Panc1 (cell line): ENCODE results near the gene NUP98. TPM values are rescaled to one million over a fixed set of nuclear protein-coding genes. Genes with fewer than 3 reads are reported as not detected.

Source experiments
- ATAC-seq: fragments of 200-7000 bp; cut with Tn5 transposase; 2 replicates; pipeline ENCODE4 v1.9.1; 2020; ENCODE audit warnings: mild to moderate bottlenecking, moderate library complexity
- BruUV-seq: library from RNA; stranded (reverse); fragments of 400-500 nt; replicated peaks from 2 replicates; lab custom pipeline; 2021; lab: Mats Ljungman, UMichigan
- CTCF ChIA-PET: fragments of 300-600 bp; sonication (Branson Sonifier 250); formaldehyde crosslinking; loops from one replicate; lab custom pipeline; 2022; ENCODE audit warnings: antibody characterized with exemption; lab: Charles Lee
- POLR2A ChIA-PET: fragments of 300-600 bp; sonication (Branson Sonifier 250); formaldehyde crosslinking; loops from one replicate; lab custom pipeline; 2022; ENCODE audit warnings: antibody characterized with exemption; lab: Charles Lee
- DNase-seq: peaks from one replicate; pipeline ENCODE4 v3.0.0-alpha.2; 2010; ENCODE audit warnings: low read depth, low spot score
- H3K27ac ChIP-seq: 2 replicates; pipeline ENCODE4 v1.5.1; 2011; ENCODE audit warnings: mild to moderate bottlenecking, low read length, inconsistent platforms
- H3K27me3 ChIP-seq: fragments of 200-500 bp; sonication (Bioruptor generic); 2 replicates; pipeline ENCODE4 v1.6.0; 2014; ENCODE audit warnings: low read length, inconsistent platforms; ENCODE audit not compliant: control insufficient read depth, insufficient read depth
- H3K36me3 ChIP-seq: fragments of 200-500 bp; sonication (Bioruptor generic); 2 replicates; pipeline ENCODE4 v1.5.1; 2014; ENCODE audit warnings: inconsistent platforms, mild to moderate bottlenecking, low read length, moderate library complexity; ENCODE audit not compliant: control insufficient read depth, insufficient read depth
- H3K4me1 ChIP-seq: 2 replicates; pipeline ENCODE4 v1.5.1; 2011; ENCODE audit warnings: inconsistent platforms, mild to moderate bottlenecking, low read length, moderate library complexity; ENCODE audit not compliant: control insufficient read depth, insufficient read depth
- H3K4me3 ChIP-seq, 2 experiments: 2 replicates each; pipeline ENCODE4 v1.5.1; 2011 to 2012; ENCODE audit warnings: low read depth in 2 of 2, low read length in 2 of 2, mild to moderate bottlenecking in 2 of 2, inconsistent platforms in 1 of 2, moderate library complexity in 1 of 2
- H3K9me3 ChIP-seq: fragments of 200-500 bp; sonication (Bioruptor generic); 2 replicates; pipeline ENCODE4 v1.5.1; 2014; ENCODE audit warnings: low read depth, mild to moderate bottlenecking, inconsistent platforms, low read length, moderate library complexity; ENCODE audit not compliant: control insufficient read depth, insufficient read depth
- POLR2AphosphoS5 ChIP-seq: IDR thresholded peaks from 2 replicates; pipeline ENCODE4 v1.6.1; 2012; ENCODE audit warnings: mild to moderate bottlenecking, low read depth, low read length, moderate library complexity
- SIN3A ChIP-seq: IDR thresholded peaks from 2 replicates; pipeline ENCODE4 v1.6.1; 2012; ENCODE audit warnings: low read depth, mild to moderate bottlenecking, low read length, moderate library complexity, borderline replicate concordance; ENCODE audit not compliant: insufficient read depth
- TCF7L2 ChIP-seq: IDR thresholded peaks from 2 replicates; pipeline ENCODE4 v1.6.1; 2011; ENCODE audit warnings: mild to moderate bottlenecking, low read depth, low read length, inconsistent platforms
- in situ Hi-C: cut with HindIII; loops from 2 replicates; pipeline ENCODE4 v1.10.0; 2016; ENCODE audit warnings: low sequenced_read_pairs, low pct_unique_long_range_greater_than_20kb
- intact Hi-C: fragments of 100-400 bp; cut with micrococcal nuclease; formaldehyde crosslinking; loops from one replicate; pipeline ENCODE4 v1.10.0; 2022; ENCODE audit not compliant: unreplicated experiment
- total RNA-seq: library from RNA; stranded (reverse); gene quantifications from one replicate; pipeline ENCODE4 v1.2.1, GENCODE V29; 2021; ENCODE audit not compliant: unreplicated experiment
- TF ChIP-seq, protein P1 (sequence below): fragments of 450-650 bp; IDR thresholded peaks from 2 replicates; pipeline ENCODE4 v1.5.1; 2017; ENCODE audit warnings: mild to moderate bottlenecking
- TF ChIP-seq, protein P2 (sequence below), 2 experiments: IDR thresholded peaks; 2 replicates each; pipeline ENCODE4 v1.6.1; 2011 to 2012; ENCODE audit warnings: low read depth in 2 of 2, control low read depth in 1 of 2, low read length in 1 of 2, mild to moderate bottlenecking in 1 of 2, moderate library complexity in 1 of 2; ENCODE audit not compliant: insufficient read depth in 1 of 2

Gene NUP98
- total RNA-seq, 1 experiment from 2014 or later, result 244 TPM

DNA sequence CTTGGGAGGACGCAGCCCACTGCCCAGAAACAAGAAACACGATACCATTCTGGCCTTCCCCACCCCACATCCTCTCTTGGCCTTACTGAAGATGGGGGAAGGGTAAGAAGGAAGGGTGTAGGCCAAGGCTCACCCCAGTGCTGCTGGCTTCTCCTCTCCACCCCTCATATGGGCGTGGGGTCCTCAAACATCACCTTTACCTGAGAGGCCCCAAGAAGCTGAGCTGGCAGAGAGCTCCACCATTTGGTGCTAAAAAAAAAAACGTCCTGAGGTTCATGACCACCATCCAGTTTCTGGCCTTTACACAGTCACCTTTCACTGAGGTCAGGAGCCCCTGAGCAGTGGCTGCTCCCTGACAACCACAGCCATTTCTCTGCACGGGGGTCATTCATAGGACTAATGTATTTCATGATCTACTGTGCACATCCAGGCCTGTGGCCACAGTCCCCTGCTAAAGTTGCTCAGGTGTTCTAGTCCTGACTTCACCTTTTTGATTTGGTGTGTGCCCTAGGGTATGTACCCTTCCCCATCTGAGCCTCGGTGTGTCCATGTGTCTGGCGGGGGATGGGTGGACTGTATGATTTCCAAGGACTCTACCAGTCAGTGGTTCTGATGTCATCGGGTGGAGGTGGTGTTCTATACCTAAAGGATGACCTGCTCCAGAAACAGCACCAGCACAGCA, 28.3 kb upstream of the NUP98 start:
- BruUV-seq, result no TSS peak
- Histone ChIP-seq H3K27me3 (no peaks in the 10 kb centered on the region), H3K27ac (no peak overlapping the region), H3K9me3 (no peaks in the 10 kb centered on the region), H3K4me3 (no peak overlapping the region), H3K36me3 (no peaks in the 10 kb centered on the region; the same call in none of the 2 replicates), H3K4me1 (0 out of 2 replicates have a peak, but pooled peaks cover 3% of the 10 kb centered on the region)
- ATAC-seq, result peak; percentile 4
- POLR2A ChIA-PET, result interaction anchor here (0.6 kb wide), 1 partner anchor 868 kb away, joined by 3 read pairs; no protein-coding TSS in a partner anchor
- TF ChIP-seq, protein P1, sequence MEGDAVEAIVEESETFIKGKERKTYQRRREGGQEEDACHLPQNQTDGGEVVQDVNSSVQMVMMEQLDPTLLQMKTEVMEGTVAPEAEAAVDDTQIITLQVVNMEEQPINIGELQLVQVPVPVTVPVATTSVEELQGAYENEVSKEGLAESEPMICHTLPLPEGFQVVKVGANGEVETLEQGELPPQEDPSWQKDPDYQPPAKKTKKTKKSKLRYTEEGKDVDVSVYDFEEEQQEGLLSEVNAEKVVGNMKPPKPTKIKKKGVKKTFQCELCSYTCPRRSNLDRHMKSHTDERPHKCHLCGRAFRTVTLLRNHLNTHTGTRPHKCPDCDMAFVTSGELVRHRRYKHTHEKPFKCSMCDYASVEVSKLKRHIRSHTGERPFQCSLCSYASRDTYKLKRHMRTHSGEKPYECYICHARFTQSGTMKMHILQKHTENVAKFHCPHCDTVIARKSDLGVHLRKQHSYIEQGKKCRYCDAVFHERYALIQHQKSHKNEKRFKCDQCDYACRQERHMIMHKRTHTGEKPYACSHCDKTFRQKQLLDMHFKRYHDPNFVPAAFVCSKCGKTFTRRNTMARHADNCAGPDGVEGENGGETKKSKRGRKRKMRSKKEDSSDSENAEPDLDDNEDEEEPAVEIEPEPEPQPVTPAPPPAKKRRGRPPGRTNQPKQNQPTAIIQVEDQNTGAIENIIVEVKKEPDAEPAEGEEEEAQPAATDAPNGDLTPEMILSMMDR, result no peak
- TF ChIP-seq POLR2AphosphoS5, result peak; percentile 81
- 0 out of 2 replicates have a peak, but pooled peaks have one; percentile 37 for TF ChIP-seq SIN3A
- DNase-seq, result no peak
- intact Hi-C loops (no loop called here), in situ Hi-C loops (no loop called here)
- CTCF ChIA-PET, result interaction anchor here (0.5 to 1.0 kb wide), 4 partner anchors 9 to 161 kb away, joined by 3 to 5 read pairs (median 4); no protein-coding TSS in a partner anchor

DNA sequence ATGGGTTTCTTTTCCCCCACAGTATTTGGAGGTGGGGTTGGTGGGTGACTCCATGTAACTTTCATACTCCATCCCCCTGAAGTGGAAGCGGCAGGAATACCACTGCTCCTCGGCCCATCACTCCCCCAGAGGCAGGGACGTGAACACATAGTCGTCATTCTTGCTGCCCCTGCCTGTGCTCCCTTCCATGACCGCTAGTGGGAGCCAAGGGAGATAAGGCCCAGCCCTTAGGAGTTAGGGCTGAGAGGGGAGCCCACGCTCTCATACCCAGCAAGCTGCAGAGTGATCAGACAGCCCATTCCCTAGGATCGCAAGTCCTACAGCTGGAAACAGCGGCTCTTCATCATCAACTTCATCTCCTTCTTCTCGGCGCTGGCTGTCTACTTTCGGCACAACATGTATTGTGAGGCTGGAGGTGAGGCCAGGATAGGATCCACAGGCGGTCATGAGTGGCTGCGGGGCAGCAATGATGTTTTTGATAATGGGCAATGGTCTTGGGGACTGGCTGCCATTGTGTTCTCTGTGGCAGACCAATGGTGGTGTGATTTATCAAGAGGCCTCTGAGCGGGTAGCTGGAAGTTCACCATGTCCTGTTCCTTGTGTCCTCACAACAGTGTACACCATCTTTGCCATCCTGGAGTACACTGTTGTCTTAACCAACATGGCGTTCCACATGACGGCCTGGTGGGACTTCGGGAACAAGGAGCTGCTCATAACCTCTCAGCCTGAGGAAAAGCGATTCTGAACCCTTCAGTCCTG, 27.5 kb upstream of the NUP98 start:
- CTCF ChIA-PET, result interaction anchor here (0.5 to 1.0 kb wide), 4 partner anchors 9 to 162 kb away, joined by 3 to 5 read pairs (median 4); no protein-coding TSS in a partner anchor
- DNase-seq (no peak), ATAC-seq (peak; percentile 79)
- Histone ChIP-seq H3K9me3 (no peaks in the 10 kb centered on the region), H3K27ac (no peak overlapping the region), H3K4me1 (0 out of 2 replicates have a peak, but pooled peaks cover 3% of the 10 kb centered on the region), H3K27me3 (no peaks in the 10 kb centered on the region), H3K36me3 (no peaks in the 10 kb centered on the region; the same call in none of the 2 replicates), H3K4me3 (no peak overlapping the region)
- TF ChIP-seq SIN3A (no peak), POLR2AphosphoS5 (no peak; the same call in 1 of the 2 replicates), TCF7L2 (no peak)
- TF ChIP-seq, protein P1, result no peak; the same call in 1 of the 2 replicates
- TF ChIP-seq, protein P2, sequence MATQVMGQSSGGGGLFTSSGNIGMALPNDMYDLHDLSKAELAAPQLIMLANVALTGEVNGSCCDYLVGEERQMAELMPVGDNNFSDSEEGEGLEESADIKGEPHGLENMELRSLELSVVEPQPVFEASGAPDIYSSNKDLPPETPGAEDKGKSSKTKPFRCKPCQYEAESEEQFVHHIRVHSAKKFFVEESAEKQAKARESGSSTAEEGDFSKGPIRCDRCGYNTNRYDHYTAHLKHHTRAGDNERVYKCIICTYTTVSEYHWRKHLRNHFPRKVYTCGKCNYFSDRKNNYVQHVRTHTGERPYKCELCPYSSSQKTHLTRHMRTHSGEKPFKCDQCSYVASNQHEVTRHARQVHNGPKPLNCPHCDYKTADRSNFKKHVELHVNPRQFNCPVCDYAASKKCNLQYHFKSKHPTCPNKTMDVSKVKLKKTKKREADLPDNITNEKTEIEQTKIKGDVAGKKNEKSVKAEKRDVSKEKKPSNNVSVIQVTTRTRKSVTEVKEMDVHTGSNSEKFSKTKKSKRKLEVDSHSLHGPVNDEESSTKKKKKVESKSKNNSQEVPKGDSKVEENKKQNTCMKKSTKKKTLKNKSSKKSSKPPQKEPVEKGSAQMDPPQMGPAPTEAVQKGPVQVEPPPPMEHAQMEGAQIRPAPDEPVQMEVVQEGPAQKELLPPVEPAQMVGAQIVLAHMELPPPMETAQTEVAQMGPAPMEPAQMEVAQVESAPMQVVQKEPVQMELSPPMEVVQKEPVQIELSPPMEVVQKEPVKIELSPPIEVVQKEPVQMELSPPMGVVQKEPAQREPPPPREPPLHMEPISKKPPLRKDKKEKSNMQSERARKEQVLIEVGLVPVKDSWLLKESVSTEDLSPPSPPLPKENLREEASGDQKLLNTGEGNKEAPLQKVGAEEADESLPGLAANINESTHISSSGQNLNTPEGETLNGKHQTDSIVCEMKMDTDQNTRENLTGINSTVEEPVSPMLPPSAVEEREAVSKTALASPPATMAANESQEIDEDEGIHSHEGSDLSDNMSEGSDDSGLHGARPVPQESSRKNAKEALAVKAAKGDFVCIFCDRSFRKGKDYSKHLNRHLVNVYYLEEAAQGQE (IDR thresholded peaks at IDR 0.05; ENCODE audit: insufficient read depth in 1 of 2, low read depth in 2 of 2, low read length in 1 of 2), result no peak
- in situ Hi-C loops, result no loop called here
- BruUV-seq, result TSS peak; percentile 62
- intact Hi-C loops, result no loop called here
- POLR2A ChIA-PET, result interaction anchor here (0.6 kb wide), 2 partner anchors 26 to 869 kb away, joined by 3 to 6 read pairs; no protein-coding TSS in a partner anchor
